ENCODE results near the gene GAMT.

GAMT gene

DNA sequence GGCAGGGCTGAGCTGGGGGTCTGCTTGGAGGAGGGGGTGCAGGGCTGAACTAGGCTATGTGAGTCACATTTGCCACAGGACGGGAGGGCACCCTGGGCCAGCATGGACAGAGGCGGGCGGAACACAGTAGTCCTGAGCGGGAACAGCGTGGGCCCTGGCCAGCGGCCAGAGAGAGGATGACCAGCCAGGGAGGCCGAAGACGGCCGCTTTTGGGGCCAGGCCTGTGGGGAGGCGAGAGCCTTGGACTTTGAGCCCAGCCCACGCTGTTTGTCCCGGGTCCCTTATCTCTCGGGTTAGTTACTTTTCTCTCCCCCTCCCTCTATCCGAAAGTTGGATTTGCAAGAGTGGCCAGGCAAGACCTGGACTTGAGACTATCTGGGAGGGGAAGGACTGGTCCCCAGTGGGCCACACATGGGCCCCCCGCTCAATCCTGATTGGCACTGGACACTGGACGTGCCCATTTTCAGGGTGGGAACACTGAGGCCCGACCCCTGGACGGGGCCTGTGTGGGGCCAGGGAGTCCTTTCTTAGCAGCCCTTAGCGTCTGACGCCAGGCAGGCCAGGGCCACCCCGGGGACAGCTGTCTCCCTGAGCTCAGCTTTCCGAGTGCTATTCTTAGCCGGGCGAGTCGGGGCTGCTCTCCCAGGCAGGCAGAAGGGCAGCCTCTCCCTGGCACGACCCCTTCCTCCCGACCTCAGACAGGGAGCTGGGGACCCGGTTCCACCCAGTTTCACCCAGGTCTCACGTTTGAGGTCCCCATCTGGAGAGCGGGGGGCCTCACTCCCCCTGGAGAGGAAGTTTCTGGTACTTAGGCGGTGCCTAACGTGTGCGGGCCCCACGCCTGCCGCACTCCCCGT, 833 bp downstream of the GAMT start:
- DNase-seq (ENCODE audit: low spot score): no peak

DNA sequence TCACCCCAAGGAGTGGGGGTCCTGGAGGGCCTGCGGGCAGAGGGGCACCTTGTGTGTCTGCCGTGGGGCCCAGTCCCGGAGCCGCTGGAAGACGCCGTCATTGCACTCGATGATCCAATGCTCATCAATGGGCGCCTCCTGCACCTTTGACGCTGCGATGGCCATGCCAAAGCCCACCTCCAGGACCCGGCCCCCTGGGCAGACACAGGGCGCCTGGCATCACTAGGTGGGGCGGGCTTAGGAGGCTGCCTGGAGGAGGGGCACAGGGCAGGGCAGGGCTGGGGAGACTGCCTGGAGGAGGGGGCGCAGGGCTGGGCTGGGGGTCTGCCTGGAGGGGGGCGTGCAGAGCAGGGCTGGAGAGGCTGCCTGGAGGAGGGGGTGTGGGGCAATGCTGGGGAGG, 1.6 kb downstream of the GAMT start:
- no peak for DNase-seq (ENCODE audit: low spot score)

DNA sequence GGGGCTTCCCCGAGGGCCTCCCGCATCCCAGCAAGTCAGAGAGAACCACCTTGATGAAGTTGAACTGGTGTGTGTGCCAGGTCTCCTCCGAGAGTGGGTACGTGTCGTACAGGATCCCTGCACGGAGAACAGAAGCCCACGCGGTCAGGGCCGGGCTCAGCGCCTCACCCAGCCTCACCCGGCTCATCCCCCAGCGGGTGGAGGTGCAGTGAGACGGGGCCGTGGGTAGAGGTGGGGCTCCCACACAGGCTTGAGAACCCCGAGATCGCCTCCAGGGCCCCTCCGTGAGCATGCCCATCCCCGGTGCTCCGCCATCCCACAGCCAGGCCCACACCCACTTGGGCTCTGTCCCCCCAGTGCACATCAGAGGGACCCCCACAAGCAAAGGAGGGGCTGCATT, 2.3 kb downstream of the GAMT start:
- no peak for DNase-seq (ENCODE audit: low spot score)

DNA sequence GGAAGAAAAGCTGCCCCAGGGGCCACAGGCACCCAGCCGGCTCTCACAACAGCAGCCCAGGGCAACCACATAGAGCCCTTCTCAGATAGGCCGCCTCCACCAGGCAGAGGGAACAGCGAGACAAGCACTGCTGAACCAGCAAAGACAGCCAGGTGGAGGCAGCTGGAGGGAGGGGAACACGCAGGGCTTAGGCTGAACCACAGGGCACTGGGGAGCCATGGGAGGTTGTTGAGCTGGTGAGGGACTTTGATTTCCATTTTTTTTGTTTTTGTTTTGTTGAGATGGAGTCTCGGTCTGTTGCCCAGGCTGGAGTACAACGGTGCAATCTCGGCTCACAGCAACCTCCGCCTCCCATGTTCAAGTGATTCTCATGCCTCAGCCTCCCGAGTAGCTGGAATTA, 3.5 kb downstream of the GAMT start:
- no peak for DNase-seq (ENCODE audit: low spot score)

DNA sequence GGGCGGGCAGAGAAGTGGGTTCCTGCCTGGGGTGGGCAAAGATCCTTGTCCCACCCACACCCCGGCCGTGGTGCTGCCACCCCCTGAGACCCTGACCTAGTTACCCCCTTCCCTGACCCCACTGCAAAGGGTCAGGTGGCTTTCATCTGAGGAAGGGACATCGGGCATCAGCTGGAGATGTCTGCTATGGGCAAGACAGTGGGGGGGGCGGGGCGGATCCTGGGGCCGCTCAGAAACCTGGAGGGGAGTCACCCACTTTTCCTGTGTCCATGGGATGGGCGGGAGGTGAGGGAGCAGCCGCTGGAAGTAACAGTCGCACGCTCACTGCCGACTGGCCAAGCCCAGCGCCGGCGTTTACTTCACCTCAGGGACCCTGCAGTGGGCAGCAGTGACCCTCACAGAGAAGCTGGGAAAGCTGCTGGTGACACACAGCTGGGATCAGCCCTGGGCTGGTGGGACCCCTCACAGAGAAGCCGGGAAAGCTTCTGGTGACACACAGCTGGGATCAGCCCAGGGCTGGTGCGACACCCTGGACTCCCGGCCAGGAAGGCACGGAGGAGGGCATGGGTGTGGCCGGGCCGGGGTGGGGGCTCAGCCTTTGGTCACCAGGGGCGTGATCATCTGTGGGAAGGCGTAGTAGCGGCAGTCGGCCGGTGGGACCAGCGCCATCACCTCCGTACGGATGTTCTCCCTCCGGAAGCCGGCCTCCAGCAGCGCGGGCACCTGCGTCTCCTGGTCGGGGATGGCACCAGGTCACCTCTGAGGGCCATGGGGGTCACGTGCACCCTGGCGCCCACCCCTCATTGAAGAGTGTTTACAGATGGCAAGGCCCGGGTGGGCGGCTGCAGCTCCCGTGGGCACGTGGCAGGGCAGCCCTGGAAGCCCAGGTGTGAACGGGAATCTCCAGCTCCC, 4.3 kb downstream of the GAMT start:
- no peak for DNase-seq (ENCODE audit: low spot score)

GRCh38 chr19:1396019-1396767, 5.1 kb downstream of the GAMT start:
- no peak for DNase-seq (ENCODE audit: low spot score)

DNA sequence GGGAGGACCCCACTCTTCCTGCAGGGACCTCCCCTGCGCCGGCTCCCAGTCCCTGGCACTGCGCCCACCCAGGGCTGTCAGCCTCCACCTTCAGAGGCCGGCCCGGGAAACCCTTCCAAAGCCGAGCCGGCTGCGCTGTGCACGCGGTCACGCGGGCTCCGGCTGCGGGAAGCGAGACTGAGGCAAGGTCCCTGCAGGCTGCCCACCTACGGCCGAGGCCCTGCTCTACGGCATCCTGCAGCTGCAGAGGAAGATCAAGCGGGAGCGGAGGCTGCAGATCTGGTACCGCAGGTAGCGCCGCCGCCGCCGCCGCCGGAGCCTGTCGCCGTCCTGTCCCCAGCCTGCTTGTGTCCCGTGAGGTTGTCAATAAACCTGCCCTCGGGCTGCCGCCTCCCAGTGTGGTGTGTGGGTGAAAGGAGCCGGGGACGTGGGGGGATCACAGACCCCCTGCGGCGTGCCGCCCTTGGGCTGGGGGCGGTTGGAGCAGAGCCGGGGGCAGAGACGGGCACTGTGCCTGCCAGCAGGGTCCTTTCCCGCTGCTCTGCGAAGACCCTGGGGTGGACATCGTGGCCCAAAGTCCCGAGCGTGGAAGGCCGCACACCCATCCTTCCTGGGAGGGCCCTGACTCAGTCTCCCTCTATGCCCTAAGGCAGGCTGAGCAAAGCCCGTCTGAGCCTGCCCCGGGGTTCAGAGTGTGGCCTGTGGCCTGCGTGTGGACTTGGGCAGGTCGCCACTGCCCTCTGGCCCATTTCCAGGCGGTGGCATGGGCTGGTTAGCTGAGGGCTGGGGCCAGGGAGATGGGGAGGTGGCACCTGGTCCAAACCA, 5.9 kb downstream of the GAMT start:
- no peak for DNase-seq (ENCODE audit: low spot score)

DNA sequence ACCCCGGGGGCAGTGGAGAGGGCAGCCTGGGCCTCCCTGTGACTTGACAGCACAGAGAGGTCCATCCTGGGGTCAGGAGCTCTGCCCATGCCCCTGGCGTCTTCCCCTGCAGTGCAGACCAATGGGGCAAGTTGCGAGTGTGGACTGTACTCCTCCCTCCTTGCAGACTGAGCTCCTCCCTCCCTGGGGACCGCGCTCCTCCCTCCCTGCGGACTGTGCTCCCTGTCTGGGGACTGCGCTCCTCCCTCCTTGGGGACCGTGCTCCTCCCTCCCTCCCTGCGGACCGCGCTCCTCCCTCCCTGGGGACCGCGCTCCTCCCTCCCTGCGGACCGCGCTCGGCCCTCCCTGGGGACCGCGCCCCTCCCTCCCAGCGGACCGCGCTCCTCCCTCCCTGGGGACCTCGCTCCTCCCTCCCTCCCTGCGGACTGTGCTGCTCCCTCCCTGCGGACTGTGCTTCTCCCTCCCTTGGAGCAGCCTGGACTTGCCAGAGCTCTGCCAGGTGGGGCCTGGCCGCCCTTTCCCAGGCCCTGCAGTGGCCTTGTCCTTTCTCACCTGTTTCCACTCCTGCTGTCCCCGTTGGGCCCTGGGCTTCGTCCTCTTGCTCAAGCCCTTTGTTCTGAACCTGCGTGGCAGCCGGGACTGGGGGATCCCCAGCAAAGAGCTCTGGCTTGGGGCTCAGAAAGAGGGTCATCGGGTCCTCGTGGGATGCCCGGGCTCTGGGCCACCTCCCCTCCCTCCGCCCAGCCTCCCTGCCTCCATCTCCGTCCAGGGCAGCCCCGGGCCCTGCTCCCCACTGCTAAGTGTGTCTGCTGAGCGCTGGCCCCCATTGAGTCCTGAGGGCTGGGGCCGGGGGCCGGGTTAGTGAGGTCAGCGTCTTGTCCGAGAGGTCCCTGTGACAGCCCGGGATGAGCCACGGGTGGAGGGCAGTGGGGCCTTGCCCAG, 6.8 kb downstream of the GAMT start:
- no peak for DNase-seq (ENCODE audit: low spot score)

DNA sequence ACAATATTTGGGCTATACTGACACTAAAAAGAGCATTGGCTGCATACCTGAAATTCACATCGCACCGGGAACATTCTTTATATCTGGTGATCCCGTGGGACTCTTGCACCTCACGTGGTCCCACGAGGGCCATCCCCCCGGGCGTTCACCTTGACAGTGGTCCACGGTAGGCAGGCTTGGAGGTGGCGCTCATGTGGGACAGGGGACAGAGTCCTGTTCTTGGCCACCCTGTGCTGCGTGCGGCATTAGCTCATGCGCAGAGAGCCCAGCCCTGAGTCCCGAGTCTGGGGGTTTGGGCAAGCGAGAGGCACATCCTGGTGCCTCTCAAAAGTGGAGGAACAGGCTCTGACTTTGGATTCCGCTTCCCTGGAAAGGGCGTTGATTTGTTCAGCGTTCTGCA, 7.5 kb downstream of the GAMT start:
- no peak for DNase-seq (ENCODE audit: low spot score)

DNA sequence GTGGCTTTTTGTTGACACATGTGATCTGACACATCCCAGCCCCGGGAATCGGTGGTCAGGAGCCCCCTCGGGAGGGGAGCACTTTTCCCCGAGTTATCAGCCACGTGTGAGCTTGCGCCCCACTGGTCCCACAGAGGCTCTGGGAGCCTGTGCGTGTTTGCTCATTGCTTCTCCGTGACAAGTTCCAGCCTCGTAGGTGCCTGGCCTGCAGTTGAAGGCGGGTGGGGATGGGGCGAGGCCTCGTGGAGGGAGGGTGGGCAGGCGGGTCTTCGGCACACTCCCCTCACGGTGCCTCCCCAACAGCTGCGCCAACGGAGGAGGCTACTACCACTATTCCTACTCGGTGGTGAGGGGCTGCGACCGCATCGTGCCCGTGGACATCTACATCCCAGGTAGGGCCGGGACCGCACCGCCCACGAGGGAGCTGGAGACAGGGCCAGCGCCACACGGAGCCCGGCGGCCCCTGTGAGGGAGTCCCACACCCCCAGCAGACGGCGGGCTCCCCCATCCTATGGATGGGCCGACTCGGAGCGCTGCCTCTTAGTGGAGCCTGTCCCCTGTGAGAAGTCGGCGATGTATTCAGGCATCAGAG, 8.3 kb downstream of the GAMT start:
- no peak for DNase-seq (ENCODE audit: low spot score)

DNA sequence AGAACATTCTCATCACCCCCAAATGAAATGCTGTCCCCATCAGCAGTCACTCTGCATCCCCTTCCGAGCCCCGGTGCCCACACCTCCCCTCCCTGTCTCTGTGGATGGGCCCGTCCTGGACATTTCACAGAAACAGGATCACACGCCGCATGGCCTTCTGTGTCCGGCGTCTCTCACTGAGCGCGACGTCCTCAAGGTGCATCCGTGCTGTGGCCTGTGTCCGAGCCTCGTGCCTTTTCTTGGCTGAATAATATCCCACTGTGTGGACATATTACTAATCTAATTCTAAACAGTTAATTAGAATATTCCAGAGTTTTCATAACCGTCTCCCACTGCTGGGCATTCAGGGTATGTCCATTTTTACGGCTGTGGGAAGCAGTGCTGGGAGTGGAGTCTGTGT, 8.9 kb downstream of the GAMT start:
- DNase-seq (ENCODE audit: low spot score): no peak

DNA sequence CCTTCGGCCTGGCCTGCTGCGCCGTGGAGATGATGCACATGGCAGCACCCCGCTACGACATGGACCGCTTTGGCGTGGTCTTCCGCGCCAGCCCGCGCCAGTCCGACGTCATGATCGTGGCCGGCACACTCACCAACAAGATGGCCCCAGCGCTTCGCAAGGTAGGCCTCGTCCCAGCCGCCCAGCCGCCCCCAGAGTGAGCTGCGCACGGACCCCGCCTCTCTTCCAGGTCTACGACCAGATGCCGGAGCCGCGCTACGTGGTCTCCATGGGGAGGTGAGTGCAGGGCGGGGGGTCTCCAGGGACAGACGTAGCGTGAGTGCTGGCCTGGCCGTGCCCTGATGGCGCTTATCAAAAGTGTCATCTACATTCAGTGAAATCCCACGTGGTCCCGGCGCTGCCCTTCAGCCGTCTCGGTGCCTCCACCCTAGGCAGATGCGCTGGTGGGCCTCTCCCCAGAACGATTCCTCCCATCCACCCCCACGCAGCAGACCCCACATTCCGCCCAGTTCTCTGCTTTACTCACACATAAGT, 10.4 kb downstream of the GAMT start:
- DNase-seq (ENCODE audit: low spot score): no peak

GRCh38 chr19:1389033-1389940, 12.1 kb downstream of the GAMT start:
- DNase-seq (ENCODE audit: low spot score): no peak

GRCh38 chr19:1388637-1389026, 12.7 kb downstream of the GAMT start:
- no peak for DNase-seq (ENCODE audit: low spot score)

DNA sequence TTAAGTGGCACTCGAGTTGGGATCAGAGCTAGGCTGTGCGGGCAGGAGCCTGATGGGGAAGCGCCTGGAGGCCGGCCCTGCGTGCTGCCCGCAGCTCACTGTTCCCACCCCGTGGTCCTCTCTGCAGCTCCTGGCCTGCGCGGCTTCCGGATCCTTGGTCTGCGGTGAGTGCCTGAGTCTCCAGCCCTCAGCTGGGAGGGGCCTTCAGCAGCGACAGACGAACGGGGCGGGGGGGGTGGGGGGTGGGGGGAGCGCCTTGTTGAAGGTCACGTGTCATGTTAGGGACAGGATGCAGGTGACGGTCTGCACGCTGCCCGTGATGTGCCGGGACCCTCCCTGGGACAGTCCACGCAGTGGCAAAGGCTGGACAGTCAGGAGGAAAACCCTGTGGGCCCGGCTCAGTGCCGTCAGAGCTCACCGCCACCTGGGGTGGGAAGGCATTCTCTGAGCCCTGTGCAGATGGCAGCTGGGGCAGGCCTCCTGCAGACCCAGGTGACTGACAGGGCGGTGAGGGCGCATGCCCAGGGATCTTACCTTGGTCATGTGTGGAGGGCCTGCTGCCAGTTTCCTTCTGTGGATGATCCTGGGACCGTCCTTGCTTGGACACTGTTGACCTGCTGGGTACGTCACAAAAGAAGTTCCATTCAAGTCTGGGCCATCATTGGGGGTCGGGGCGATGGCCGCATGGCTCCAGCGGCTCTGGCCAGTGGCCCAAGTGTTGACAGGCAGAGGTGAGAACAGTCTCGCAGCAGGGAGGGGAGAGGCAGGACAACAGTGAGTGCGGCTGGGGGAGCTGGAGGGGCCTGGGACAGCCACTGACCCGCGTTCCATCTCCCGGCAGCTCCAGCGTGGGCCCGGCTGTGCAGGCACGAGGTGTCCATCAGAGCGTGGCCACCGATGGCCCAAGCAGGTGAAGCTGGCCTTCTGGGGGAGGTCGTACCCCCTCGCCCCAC, 13.4 kb downstream of the GAMT start:
- no peak for DNase-seq (ENCODE audit: low spot score)

- no peak for DNase-seq (ENCODE audit: low spot score)
Measured at GRCh38 chr19:1386945-1387683, 14.2 kb downstream of the GAMT start.

DNA sequence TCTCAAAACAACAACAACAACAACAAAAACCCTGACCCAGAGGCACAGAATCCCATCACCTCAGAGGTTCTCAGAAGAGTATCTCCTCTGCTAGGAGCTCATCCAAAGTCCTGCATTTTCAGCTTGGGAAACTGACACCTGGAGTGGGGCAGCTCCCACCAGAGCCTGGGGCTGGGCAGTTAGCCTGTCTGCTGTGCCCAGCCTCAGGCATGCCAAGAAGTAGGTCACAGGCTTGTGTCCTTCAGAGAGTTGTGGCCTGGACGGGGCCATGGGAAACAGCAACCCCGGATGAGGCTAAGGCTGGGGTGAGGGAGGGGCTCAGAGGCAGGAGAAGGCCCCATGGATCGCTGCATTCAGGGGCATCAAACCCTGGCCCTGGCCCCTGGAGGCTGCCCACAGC, 15.5 kb downstream of the GAMT start:
- no peak for DNase-seq (ENCODE audit: low spot score)

Measured in CD4-positive, alpha-beta T cell treated with Interleukin-6 at 100 ng/mL for 8 hours (primary cell).